ENCODE measurements around the gene PHF21B.

DNA sequence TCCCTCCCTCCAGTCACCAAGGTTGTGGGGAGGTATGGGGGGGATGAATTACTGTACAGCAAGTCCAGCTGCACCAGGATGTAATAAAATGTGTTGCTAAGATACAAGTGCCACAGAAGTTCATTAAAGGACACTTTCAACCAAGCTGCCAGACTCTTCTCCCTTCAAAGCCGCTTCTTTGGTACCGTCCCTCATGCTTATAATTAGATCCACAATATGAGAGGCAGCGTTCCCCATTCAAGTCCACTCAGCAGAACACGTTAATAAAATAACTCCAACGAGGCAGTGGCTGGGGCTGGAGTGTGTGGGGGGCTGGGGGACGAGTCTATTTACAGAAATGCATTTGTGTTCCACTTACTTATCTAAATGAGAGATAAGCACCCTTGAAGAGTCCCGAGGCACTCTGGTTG, 14.7 kb downstream of the PHF21B start:
- TF ChIP-seq, protein P1, sequence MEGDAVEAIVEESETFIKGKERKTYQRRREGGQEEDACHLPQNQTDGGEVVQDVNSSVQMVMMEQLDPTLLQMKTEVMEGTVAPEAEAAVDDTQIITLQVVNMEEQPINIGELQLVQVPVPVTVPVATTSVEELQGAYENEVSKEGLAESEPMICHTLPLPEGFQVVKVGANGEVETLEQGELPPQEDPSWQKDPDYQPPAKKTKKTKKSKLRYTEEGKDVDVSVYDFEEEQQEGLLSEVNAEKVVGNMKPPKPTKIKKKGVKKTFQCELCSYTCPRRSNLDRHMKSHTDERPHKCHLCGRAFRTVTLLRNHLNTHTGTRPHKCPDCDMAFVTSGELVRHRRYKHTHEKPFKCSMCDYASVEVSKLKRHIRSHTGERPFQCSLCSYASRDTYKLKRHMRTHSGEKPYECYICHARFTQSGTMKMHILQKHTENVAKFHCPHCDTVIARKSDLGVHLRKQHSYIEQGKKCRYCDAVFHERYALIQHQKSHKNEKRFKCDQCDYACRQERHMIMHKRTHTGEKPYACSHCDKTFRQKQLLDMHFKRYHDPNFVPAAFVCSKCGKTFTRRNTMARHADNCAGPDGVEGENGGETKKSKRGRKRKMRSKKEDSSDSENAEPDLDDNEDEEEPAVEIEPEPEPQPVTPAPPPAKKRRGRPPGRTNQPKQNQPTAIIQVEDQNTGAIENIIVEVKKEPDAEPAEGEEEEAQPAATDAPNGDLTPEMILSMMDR (IDR thresholded peaks at IDR 0.05): no peak
- TF ChIP-seq POLR2AphosphoS5 (IDR thresholded peaks at IDR 0.05): no peak
- no peak for TF ChIP-seq EP300 (IDR thresholded peaks at IDR 0.05)

Data from sigmoid colon (tissue), 4 donors.